K562 (cell line): ENCODE data around the gene PEDS1. TPM values are rescaled to one million over a fixed set of nuclear protein-coding genes. Genes with fewer than 3 reads are reported as not detected.
A peak's percentile ranks its signal among the peaks of the same experiment; 100 is the strongest.

Experiments used
- BCLAF1 ChIP-seq, 2 experiments: fragments of 450-650 bp in 1 of 2; IDR thresholded peaks; 2 replicates each; pipeline ENCODE4 v1.6.1; 2011 to 2017; ENCODE audit warnings: low read depth in 2 of 2, antibody characterized with exemption in 1 of 2, borderline replicate concordance in 1 of 2, low read length in 1 of 2, mild to moderate bottlenecking in 1 of 2, mixed read lengths in 1 of 2; ENCODE audit not compliant: control insufficient read depth in 1 of 2
- CBFB ChIP-seq: sonication (generic); formaldehyde crosslinking; IDR thresholded peaks from 2 replicates; pipeline ENCODE4 v1.4.0; 2020; ENCODE audit warnings: mild to moderate bottlenecking, missing genetic modification reagents
- CBX5 ChIP-seq: IDR thresholded peaks from 2 replicates; pipeline ENCODE4 v1.6.1; 2014; ENCODE audit warnings: low read depth, borderline replicate concordance
- CCNT2 ChIP-seq: IDR thresholded peaks from 2 replicates; pipeline ENCODE4 v1.6.1; 2011; ENCODE audit warnings: borderline replicate concordance, low read depth, mild to moderate bottlenecking, moderate library complexity, mixed read lengths, low read length; ENCODE audit not compliant: insufficient read length; ENCODE audit errors: extremely low read depth
- ELF2 ChIP-seq: fragments of 250-450 bp; sonication (Bioruptor Pico); IDR thresholded peaks from 2 replicates; pipeline ENCODE4 v1.5.0; 2021; ENCODE audit warnings: mild to moderate bottlenecking
- ELK1 ChIP-seq: sonication (generic); formaldehyde crosslinking; IDR thresholded peaks from 2 replicates; pipeline ENCODE4 v1.8.1; 2022; ENCODE audit warnings: missing genetic modification reagents
- GATAD2A ChIP-seq: fragments of 450-650 bp; IDR thresholded peaks from 2 replicates; pipeline ENCODE4 v1.6.1; 2017
- HDAC2 ChIP-seq: fragments of 450-650 bp; IDR thresholded peaks from 2 replicates; pipeline ENCODE4 v1.6.1; 2016; ENCODE audit warnings: mild to moderate bottlenecking
- HMGXB4 ChIP-seq: sonication (generic); formaldehyde crosslinking; IDR thresholded peaks from 2 replicates; pipeline ENCODE4 v1.8.1; 2023; ENCODE audit warnings: mild to moderate bottlenecking, missing genetic modification reagents
- MECOM ChIP-seq: fragments of 250-450 bp; sonication (Bioruptor Pico); IDR thresholded peaks from 2 replicates; pipeline ENCODE4 v1.8.0; 2022; ENCODE audit warnings: inconsistent platforms
- MTF1 ChIP-seq: fragments of 250-450 bp; sonication (Bioruptor Pico); IDR thresholded peaks from 2 replicates; pipeline ENCODE4 v1.9.0; 2021; ENCODE audit warnings: moderate library complexity, mild to moderate bottlenecking, inconsistent platforms, borderline replicate concordance
- PRDM10 ChIP-seq: fragments of 450-650 bp; IDR thresholded peaks from 2 replicates; pipeline ENCODE4 v1.6.1; 2018; ENCODE audit not compliant: partially characterized antibody
- RCOR1 ChIP-seq, 2 experiments: IDR thresholded peaks; 2 replicates each; pipeline ENCODE4 v1.6.1; 2012; ENCODE audit warnings: low read depth in 2 of 2, low read length in 2 of 2, borderline replicate concordance in 1 of 2, improper control_type of control experiment in 1 of 2
- STAT5A ChIP-seq: IDR thresholded peaks from 2 replicates; pipeline ENCODE4 v1.6.1; 2012; ENCODE audit warnings: low read length, inconsistent platforms, borderline replicate concordance
- TAF1 ChIP-seq: IDR thresholded peaks from 2 replicates; pipeline ENCODE4 v1.6.1; 2011; ENCODE audit warnings: mild to moderate bottlenecking, low read length, moderate library complexity; ENCODE audit not compliant: insufficient read depth, control insufficient read depth, severe bottlenecking; ENCODE audit errors: extremely low read depth
- U2AF2 ChIP-seq: fragments of 200-400 bp; formaldehyde crosslinking; optimal IDR thresholded peaks from 2 replicates; pipeline ENCODE3; 2017; ENCODE audit warnings: low read depth, mild to moderate bottlenecking, low read length
- ZBED1 ChIP-seq: IDR thresholded peaks from 2 replicates; pipeline ENCODE4 v1.6.1; 2014
- ZNF134 ChIP-seq: fragments of 250-450 bp; sonication (Bioruptor Pico); conservative IDR thresholded peaks from 2 replicates; pipeline ENCODE4 v1.4.0; 2020
- polyA plus RNA-seq, 8 experiments: library from polyadenylated mRNA; depleted of rRNA in 4 of 8; stranded (reverse) in 5 of 8; unstranded in 3 of 8; fragments of >200 nt; fragmentation: Nextera tagmentation in 2 of 8; fragmentation: Illumina TruSeq in 1 of 8; extraction: Ambion mirVana in 2 of 8; extraction: Trizol in 1 of 8; gene quantifications; 2 replicates each; pipeline versions ENCODE4 v1.2.1 to v1.2.3, GENCODE V29; 2011 to 2014; ENCODE audit warnings: inconsistent platforms in 1 of 8, missing spikeins in 1 of 8
- total RNA-seq, 7 experiments: library from RNA; depleted of rRNA in 6 of 7; stranded (reverse); fragments of >200 nt in 6 of 7; fragmentation: Illumina TruSeq in 2 of 7; extraction: Trizol in 2 of 7; gene quantifications; 2 replicates each; pipeline versions ENCODE4 v1.2.1 to v1.2.3, GENCODE V29; 2011 to 2021; ENCODE audit warnings: low replicate concordance in 1 of 7

PEDS1 gene
- total and polyA plus RNA-seq, 9 of the 15 experiments (the other 6 are each of a cell fraction or from before 2014, with no cell fraction given): 2.9 to 38.5 (median 24.2) TPM

- TF ChIP-seq CCNT2: peak; percentile 80
- 0 out of 2 replicates have a peak, but pooled peaks have one; percentile 35 for TF ChIP-seq CBFB (CRISPR knock-in tag)
- no peak for TF ChIP-seq CBX5
- TF ChIP-seq ZNF134 (CRISPR knock-in tag): peak; percentile 59
- no peak for TF ChIP-seq ELF2 (CRISPR knock-in tag)
- no peak for TF ChIP-seq U2AF2
- TF ChIP-seq STAT5A: no peak
- no peak for TF ChIP-seq ELK1 (CRISPR knock-in tag)
- no peak for TF ChIP-seq RCOR1 (IDR thresholded peaks at IDR 0.05; ENCODE audit: borderline replicate concordance in 1 of 2, low read depth in 2 of 2, low read length in 2 of 2)
- no peak for TF ChIP-seq MTF1
- no peak for TF ChIP-seq HDAC2
- no peak for TF ChIP-seq GATAD2A
- TF ChIP-seq ZBED1: no peak
- TF ChIP-seq BCLAF1 (IDR thresholded peaks at IDR 0.05; ENCODE audit: borderline replicate concordance in 1 of 2, control insufficient read depth in 1 of 2, low read depth in 2 of 2, low read length in 1 of 2): peak in 1 of 2 experiments; percentile 27; a peak in 1 of 4 replicates
- no peak for TF ChIP-seq MECOM (CRISPR knock-in tag)
- peak; percentile 62 for TF ChIP-seq HMGXB4 (CRISPR knock-in tag)
- TF ChIP-seq PRDM10: no peak
- peak; percentile 28 for TF ChIP-seq TAF1
These were observed 38.2 kb upstream of the PEDS1 start (continued) for GRCh38 chr20:50191544-50192363.
